ENCODE results near the gene SMARCAL1.

SMARCAL1 gene

DNA sequence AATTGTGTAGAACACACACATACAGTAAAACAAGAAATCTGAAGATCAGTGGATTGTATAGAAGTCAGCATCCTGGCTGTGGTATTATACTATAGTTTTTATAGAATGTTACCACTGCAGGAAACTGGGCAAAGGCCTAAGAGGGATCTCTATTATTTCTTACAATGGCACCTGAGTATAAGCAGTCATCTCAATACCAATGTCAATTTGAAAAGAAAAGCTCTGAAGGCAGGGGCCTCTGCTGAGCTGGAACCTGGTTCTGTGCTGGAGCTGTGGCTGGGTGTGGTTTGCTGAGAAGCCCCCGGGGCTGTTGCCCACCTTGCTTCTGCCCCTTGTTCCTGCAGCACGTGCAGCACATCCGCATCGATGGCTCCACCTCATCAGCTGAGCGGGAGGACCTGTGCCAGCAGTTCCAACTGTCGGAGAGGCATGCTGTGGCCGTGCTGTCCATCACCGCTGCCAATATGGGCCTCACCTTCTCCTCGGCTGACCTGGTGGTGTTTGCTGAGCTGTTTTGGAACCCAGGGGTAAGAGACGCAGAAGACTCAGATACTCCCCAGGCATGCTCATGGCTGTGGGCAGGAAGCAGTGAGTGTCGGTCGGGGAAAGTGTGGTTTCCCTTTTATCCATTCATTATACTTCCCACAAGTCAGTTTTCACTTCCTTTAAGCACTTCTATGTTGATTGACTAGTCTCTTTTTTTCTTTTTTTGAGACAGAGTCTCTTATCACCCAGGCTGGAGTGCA lies 62.8 kb downstream of the SMARCAL1 start:
- H3K27ac ChIP-seq (ENCODE audit: low read depth, low read length): no peak overlapping the region
- no peak overlapping the region for H2BK15ac ChIP-seq (replicated peaks; ENCODE audit: low read depth)
- H3K4me3 ChIP-seq (ENCODE audit: low read length): no peak overlapping the region
- no peak overlapping the region for H2AK5ac ChIP-seq (ENCODE audit: low read length)
- no peak overlapping the region for H3K4ac ChIP-seq (ENCODE audit: low read depth, low read length)
- no peak overlapping the region for H3K9ac ChIP-seq (ENCODE audit: low read length)
- no peaks in the 10 kb centered on the region for H3K4me1 ChIP-seq (ENCODE audit: control insufficient read depth, low read depth, low read length)
- no peak overlapping the region for H3K4me2 ChIP-seq (ENCODE audit: low read length)
- H3K23ac ChIP-seq (ENCODE audit: low read length): no peak overlapping the region
- no peaks in the 10 kb centered on the region for H3K79me1 ChIP-seq (ENCODE audit: low read length)
- H2BK5ac ChIP-seq (ENCODE audit: low read length): no peak overlapping the region
- H3K18ac ChIP-seq (ENCODE audit: low read length): no peak overlapping the region
- no peaks in the 10 kb centered on the region for H3K36me3 ChIP-seq (ENCODE audit: control insufficient read depth, insufficient read depth, low read length)
- no peak overlapping the region for H3K56ac ChIP-seq (ENCODE audit: low read length)
- H4K5ac ChIP-seq (ENCODE audit: low read length): no peak overlapping the region
- H3K27me3 ChIP-seq (ENCODE audit: insufficient read depth, low read length, poor library complexity): no peaks in the 10 kb centered on the region
- H2BK120ac ChIP-seq (ENCODE audit: low read depth, low read length): no peak overlapping the region
- no peak for DNase-seq
- H4K8ac ChIP-seq (ENCODE audit: low read depth, low read length): no peak overlapping the region
- WGBS (ENCODE audit: extremely low coverage, insufficient coverage, low lambda C conversion rate): no CpG with 5 or more reads among the region's 12 CpGs
- no peaks in the 10 kb centered on the region for H3K79me2 ChIP-seq (ENCODE audit: control insufficient read depth, insufficient read depth, low read length)

DNA sequence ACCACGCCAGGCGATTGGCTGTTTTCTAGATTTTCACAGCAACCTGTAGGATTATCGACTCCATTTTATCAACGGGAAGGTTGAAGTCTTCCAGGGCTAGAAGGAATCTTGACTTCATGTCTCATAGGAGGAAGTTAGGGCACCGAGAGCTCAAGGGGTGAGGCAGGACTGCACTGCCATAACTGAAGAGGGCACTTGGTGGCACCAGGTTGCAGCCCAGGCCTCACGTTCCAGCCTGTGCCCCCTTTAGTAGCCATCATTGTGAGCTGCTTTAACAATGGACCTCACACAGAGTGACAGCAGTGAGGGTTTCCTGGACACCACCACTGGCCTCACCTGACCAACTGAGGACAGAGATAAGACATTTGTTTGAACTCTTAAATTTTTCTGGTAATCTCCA lies 63.5 kb downstream of the SMARCAL1 start:
- Histone ChIP-seq H3K79me1 (ENCODE audit: low read length) (no peaks in the 10 kb centered on the region), H3K27me3 (ENCODE audit: insufficient read depth, low read length, poor library complexity) (no peaks in the 10 kb centered on the region), H3K18ac (ENCODE audit: low read length) (no peak overlapping the region), H3K4me2 (ENCODE audit: low read length) (no peak overlapping the region), H3K27ac (ENCODE audit: low read depth, low read length) (no peak overlapping the region), H3K79me2 (ENCODE audit: control insufficient read depth, insufficient read depth, low read length) (no peaks in the 10 kb centered on the region), H3K23ac (ENCODE audit: low read length) (no peak overlapping the region), H2BK15ac (replicated peaks; ENCODE audit: low read depth) (no peak overlapping the region), H3K4me1 (ENCODE audit: control insufficient read depth, low read depth, low read length) (no peaks in the 10 kb centered on the region), H3K4me3 (ENCODE audit: low read length) (no peak overlapping the region), H4K8ac (ENCODE audit: low read depth, low read length) (no peak overlapping the region), H2BK5ac (ENCODE audit: low read length) (no peak overlapping the region), H2AK5ac (ENCODE audit: low read length) (no peak overlapping the region), H3K4ac (ENCODE audit: low read depth, low read length) (no peak overlapping the region), H3K9ac (ENCODE audit: low read length) (no peak overlapping the region), H3K56ac (ENCODE audit: low read length) (no peak overlapping the region), H2BK120ac (ENCODE audit: low read depth, low read length) (no peak overlapping the region), H3K36me3 (ENCODE audit: control insufficient read depth, insufficient read depth, low read length) (no peaks in the 10 kb centered on the region), H4K5ac (ENCODE audit: low read length) (no peak overlapping the region)
- WGBS (ENCODE audit: extremely low coverage, insufficient coverage, low lambda C conversion rate): no CpG with 5 or more reads among the region's 6 CpGs
- no peak for DNase-seq

DNA sequence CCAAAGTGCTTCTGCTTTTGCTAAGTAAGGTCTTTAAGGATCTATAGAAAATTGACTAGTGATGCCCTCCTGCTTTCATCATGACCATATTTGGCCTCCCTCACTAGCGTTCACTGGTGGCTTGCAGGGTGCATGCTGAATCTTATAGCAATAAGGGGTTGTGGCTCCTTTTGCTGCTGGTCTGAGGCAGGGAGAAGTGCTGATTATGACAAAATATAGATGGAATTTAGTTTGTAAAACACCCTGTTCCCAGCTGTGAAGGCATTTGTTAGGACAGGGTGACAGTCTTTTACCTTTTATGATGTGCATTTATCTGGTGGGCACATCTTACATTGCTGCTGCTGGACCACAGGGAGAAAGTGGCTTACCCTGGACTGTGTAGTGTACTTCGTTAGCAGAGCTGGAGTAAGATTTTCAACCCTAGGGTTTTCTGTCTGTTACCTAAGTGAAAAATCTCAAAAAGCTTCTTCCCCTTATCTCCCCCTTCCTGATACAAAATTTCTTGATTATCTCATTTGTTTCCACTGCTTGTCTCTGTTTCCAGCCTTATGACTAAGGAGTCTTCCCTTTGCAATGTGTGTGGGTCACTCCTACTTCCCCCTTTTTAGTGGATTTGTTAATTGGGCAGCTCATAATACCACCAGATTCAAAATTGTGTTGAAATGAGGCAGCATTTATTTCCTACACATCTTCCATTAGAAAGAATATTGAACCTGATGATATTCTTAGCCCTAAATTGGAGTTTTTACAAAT lies 65.2 kb downstream of the SMARCAL1 start:
- Histone ChIP-seq H2BK120ac (ENCODE audit: low read depth, low read length) (no peak overlapping the region), H3K79me2 (ENCODE audit: control insufficient read depth, insufficient read depth, low read length) (no peaks in the 10 kb centered on the region), H3K36me3 (ENCODE audit: control insufficient read depth, insufficient read depth, low read length) (no peaks in the 10 kb centered on the region), H3K23ac (ENCODE audit: low read length) (no peak overlapping the region), H3K4me3 (ENCODE audit: low read length) (no peak overlapping the region), H3K27ac (ENCODE audit: low read depth, low read length) (no peak overlapping the region), H3K79me1 (ENCODE audit: low read length) (no peaks in the 10 kb centered on the region), H3K4me2 (ENCODE audit: low read length) (no peak overlapping the region), H4K8ac (ENCODE audit: low read depth, low read length) (no peak overlapping the region), H3K4ac (ENCODE audit: low read depth, low read length) (no peak overlapping the region), H2BK5ac (ENCODE audit: low read length) (no peak overlapping the region), H3K9ac (ENCODE audit: low read length) (no peak overlapping the region), H3K4me1 (ENCODE audit: control insufficient read depth, low read depth, low read length) (no peaks in the 10 kb centered on the region), H2AK5ac (ENCODE audit: low read length) (no peak overlapping the region), H2BK15ac (replicated peaks; ENCODE audit: low read depth) (no peak overlapping the region), H3K27me3 (ENCODE audit: insufficient read depth, low read length, poor library complexity) (no peaks in the 10 kb centered on the region), H4K5ac (ENCODE audit: low read length) (no peak overlapping the region), H3K18ac (ENCODE audit: low read length) (no peak overlapping the region), H3K56ac (ENCODE audit: low read length) (no peak overlapping the region)
- DNase-seq: no peak
- no CpG with 5 or more reads among the region's 2 CpGs for WGBS (ENCODE audit: extremely low coverage, insufficient coverage, low lambda C conversion rate)

DNA sequence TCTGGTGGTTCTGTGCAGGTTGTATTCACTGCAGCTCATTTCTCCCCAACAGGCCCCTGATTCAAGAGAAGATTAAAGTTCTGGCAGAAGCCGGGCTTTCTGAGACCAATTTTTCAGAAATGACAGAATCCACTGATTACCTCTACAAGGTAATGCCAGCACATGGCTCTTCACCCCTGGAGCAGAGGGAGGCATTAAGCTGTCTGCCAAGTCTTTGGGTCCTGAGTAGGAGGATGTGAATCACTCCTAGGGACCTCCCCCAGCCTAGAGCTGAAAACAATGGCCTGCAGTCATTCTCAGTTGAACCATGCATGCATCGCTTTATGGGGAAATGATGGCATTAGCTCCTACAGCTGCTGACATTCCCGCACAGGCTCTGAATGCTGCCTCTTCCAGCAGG lies 65.9 kb downstream of the SMARCAL1 start:
- no peaks in the 10 kb centered on the region for H3K79me2 ChIP-seq (ENCODE audit: control insufficient read depth, insufficient read depth, low read length)
- no peak overlapping the region for H3K56ac ChIP-seq (ENCODE audit: low read length)
- no peak overlapping the region for H2BK120ac ChIP-seq (ENCODE audit: low read depth, low read length)
- no peak overlapping the region for H4K5ac ChIP-seq (ENCODE audit: low read length)
- no peak overlapping the region for H4K8ac ChIP-seq (ENCODE audit: low read depth, low read length)
- no CpG with 5 or more reads among the region's 3 CpGs for WGBS (ENCODE audit: extremely low coverage, insufficient coverage, low lambda C conversion rate)
- no peaks in the 10 kb centered on the region for H3K4me1 ChIP-seq (ENCODE audit: control insufficient read depth, low read depth, low read length)
- no peak overlapping the region for H3K9ac ChIP-seq (ENCODE audit: low read length)
- H3K18ac ChIP-seq (ENCODE audit: low read length): no peak overlapping the region
- no peak overlapping the region for H2BK15ac ChIP-seq (replicated peaks; ENCODE audit: low read depth)
- no peak overlapping the region for H3K27ac ChIP-seq (ENCODE audit: low read depth, low read length)
- H2BK5ac ChIP-seq (ENCODE audit: low read length): no peak overlapping the region
- H2AK5ac ChIP-seq (ENCODE audit: low read length): no peak overlapping the region
- DNase-seq: peak; percentile 70
- H3K4me3 ChIP-seq (ENCODE audit: low read length): no peak overlapping the region
- H3K27me3 ChIP-seq (ENCODE audit: insufficient read depth, low read length, poor library complexity): no peaks in the 10 kb centered on the region
- H3K36me3 ChIP-seq (ENCODE audit: control insufficient read depth, insufficient read depth, low read length): no peaks in the 10 kb centered on the region
- no peak overlapping the region for H3K23ac ChIP-seq (ENCODE audit: low read length)
- H3K4ac ChIP-seq (ENCODE audit: low read depth, low read length): no peak overlapping the region
- no peaks in the 10 kb centered on the region for H3K79me1 ChIP-seq (ENCODE audit: low read length)
- no peak overlapping the region for H3K4me2 ChIP-seq (ENCODE audit: low read length)

DNA sequence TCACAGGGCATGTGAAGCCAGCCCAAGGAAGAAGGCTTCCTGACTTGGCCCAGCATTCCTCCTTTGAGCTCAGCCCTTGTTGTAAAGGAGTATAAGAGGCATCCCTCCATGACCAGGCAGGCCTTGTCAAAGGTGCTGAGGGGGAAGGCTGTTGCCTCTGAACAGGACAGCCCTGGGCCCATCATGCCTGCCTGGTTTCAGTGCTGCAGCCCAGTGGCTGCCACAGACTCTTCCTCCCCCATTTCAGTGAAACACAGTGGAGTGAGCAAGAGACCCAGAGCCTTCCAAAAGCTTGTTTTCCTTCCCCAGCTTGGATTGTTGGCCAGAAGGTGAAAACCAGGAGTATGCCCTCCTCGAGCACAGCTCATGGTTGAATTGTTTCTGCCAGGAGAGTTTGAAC lies 66.5 kb downstream of the SMARCAL1 start:
- no peak overlapping the region for H4K5ac ChIP-seq (ENCODE audit: low read length)
- H3K18ac ChIP-seq (ENCODE audit: low read length): no peak overlapping the region
- no peak overlapping the region for H3K9ac ChIP-seq (ENCODE audit: low read length)
- H3K4me1 ChIP-seq (ENCODE audit: control insufficient read depth, low read depth, low read length): no peaks in the 10 kb centered on the region
- H3K23ac ChIP-seq (ENCODE audit: low read length): no peak overlapping the region
- H2BK120ac ChIP-seq (ENCODE audit: low read depth, low read length): no peak overlapping the region
- H3K4me3 ChIP-seq (ENCODE audit: low read length): no peak overlapping the region
- no peak overlapping the region for H3K56ac ChIP-seq (ENCODE audit: low read length)
- no peak overlapping the region for H2BK5ac ChIP-seq (ENCODE audit: low read length)
- H3K27me3 ChIP-seq (ENCODE audit: insufficient read depth, low read length, poor library complexity): no peaks in the 10 kb centered on the region
- H4K8ac ChIP-seq (ENCODE audit: low read depth, low read length): no peak overlapping the region
- no peaks in the 10 kb centered on the region for H3K79me2 ChIP-seq (ENCODE audit: control insufficient read depth, insufficient read depth, low read length)
- H3K27ac ChIP-seq (ENCODE audit: low read depth, low read length): no peak overlapping the region
- no peak overlapping the region for H2AK5ac ChIP-seq (ENCODE audit: low read length)
- H3K4ac ChIP-seq (ENCODE audit: low read depth, low read length): no peak overlapping the region
- H3K4me2 ChIP-seq (ENCODE audit: low read length): no peak overlapping the region
- H3K36me3 ChIP-seq (ENCODE audit: control insufficient read depth, insufficient read depth, low read length): no peaks in the 10 kb centered on the region
- no CpG with 5 or more reads among the region's 1 CpG for whole genome bisulfite sequencing (ENCODE audit: extremely low coverage, insufficient coverage, low lambda C conversion rate)
- no peak overlapping the region for H2BK15ac ChIP-seq (replicated peaks; ENCODE audit: low read depth)
- H3K79me1 ChIP-seq (ENCODE audit: low read length): no peaks in the 10 kb centered on the region
- DNase-seq: no peak
